ENCODE data around the gene GCH1. TPM values are rescaled to one million over a fixed set of nuclear protein-coding genes. Genes with fewer than 3 reads are reported as not detected.

The GCH1 gene
- total RNA-seq, 1 donor from 2014 or later: 1.7 TPM

GRCh38 chr14:54857830-54858269 is 44.8 kb downstream of the GCH1 start:
- intact Hi-C loops (cut with micrococcal nuclease): no loop called here
- Histone ChIP-seq H3K27ac (replicated peaks) (peak overlapping the region; percentile 41), H3K27me3 (ENCODE audit: low read depth) (no peaks in the 10 kb centered on the region), H3K36me3 (no peaks in the 10 kb centered on the region), H3K4me1 (peaks cover 20% of the 10 kb centered on the region), H3K9me3 (replicated peaks) (no peaks in the 10 kb centered on the region), H3K4me3 (no peak overlapping the region)
- TF ChIP-seq CTCF (IDR thresholded peaks at IDR 0.05; ENCODE audit: borderline replicate concordance): no peak
- DNase-seq: no peak

DNA sequence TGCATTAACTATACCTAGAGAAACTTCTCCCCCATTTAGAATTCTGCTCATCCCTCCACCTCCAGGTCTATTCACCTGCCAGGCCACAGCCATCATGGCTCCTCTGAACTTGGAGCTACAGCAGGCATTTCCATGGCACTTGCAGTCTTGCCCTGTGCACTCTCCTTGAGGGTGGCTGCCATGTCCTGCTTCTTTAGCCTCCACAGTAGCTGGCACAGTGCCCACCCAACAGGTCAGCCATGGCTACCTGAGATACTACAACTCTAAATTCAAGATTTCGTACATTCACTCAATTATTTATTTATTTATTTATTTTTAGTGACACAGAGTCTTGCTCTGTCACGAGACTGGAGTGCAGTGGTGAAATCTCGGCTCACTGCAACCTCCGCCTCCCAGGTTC is 46.5 kb downstream of the GCH1 start:
- no peaks in the 10 kb centered on the region for H3K36me3 ChIP-seq
- no peak for DNase-seq
- intact Hi-C loops (cut with micrococcal nuclease): no loop called here
- no peak overlapping the region for H3K27ac ChIP-seq (replicated peaks)
- no peak overlapping the region for H3K4me3 ChIP-seq
- TF ChIP-seq CTCF (IDR thresholded peaks at IDR 0.05; ENCODE audit: borderline replicate concordance): no peak
- no peaks in the 10 kb centered on the region for H3K9me3 ChIP-seq (replicated peaks)
- no peaks in the 10 kb centered on the region for H3K27me3 ChIP-seq (ENCODE audit: low read depth)
- peaks cover 14% of the 10 kb centered on the region for H3K4me1 ChIP-seq

DNA sequence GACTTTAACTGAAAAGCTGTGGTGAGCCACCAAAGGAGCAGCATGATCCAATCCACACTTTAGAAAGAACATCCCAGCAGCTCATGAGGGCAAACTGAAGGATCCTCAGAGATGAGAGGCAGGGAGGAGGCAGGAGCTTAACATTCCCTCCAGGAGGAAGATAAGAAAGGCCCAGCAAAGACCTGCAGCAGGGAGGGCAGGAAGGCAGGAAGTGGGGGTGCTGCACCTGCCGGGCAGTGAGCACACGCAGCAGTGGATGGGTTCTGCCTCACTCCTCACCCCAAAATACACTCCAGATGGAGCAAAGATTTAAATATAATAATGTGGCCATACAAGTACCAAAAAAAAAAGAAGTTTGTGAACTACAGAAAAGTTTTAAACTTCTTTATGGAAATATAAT is 48.4 kb downstream of the GCH1 start:
- intact Hi-C loops (cut with micrococcal nuclease): no loop called here

GRCh38 chr14:54853339-54853738 is 49.3 kb downstream of the GCH1 start:
- TF ChIP-seq CTCF (IDR thresholded peaks at IDR 0.05; ENCODE audit: borderline replicate concordance): no peak
- Histone ChIP-seq H3K27me3 (ENCODE audit: low read depth) (no peaks in the 10 kb centered on the region), H3K27ac (replicated peaks) (no peak overlapping the region), H3K9me3 (replicated peaks) (no peaks in the 10 kb centered on the region), H3K4me1 (peaks cover 13% of the 10 kb centered on the region), H3K4me3 (no peak overlapping the region), H3K36me3 (no peaks in the 10 kb centered on the region)
- no peak for DNase-seq
- intact Hi-C loops (cut with micrococcal nuclease): no loop called here

More for the DNA sequence above, 48.4 kb downstream of the GCH1 start:
- H3K27me3 ChIP-seq (ENCODE audit: low read depth): no peaks in the 10 kb centered on the region
- no peak for DNase-seq
- no peak overlapping the region for H3K27ac ChIP-seq (replicated peaks)
- H3K36me3 ChIP-seq: no peaks in the 10 kb centered on the region
- peaks cover 14% of the 10 kb centered on the region for H3K4me1 ChIP-seq
- no peaks in the 10 kb centered on the region for H3K9me3 ChIP-seq (replicated peaks)
- TF ChIP-seq CTCF (IDR thresholded peaks at IDR 0.05; ENCODE audit: borderline replicate concordance): no peak
- H3K4me3 ChIP-seq: no peak overlapping the region

- no peaks in the 10 kb centered on the region for H3K36me3 ChIP-seq
- intact Hi-C loops (cut with micrococcal nuclease): no loop called here
- DNase-seq: no peak
- H3K27ac ChIP-seq (replicated peaks): no peak overlapping the region
- no peak overlapping the region for H3K4me3 ChIP-seq
- peaks cover 2% of the 10 kb centered on the region for H3K4me1 ChIP-seq
- no peaks in the 10 kb centered on the region for H3K27me3 ChIP-seq (ENCODE audit: low read depth)
- no peak for TF ChIP-seq CTCF (IDR thresholded peaks at IDR 0.05; ENCODE audit: borderline replicate concordance)
- H3K9me3 ChIP-seq (replicated peaks): no peaks in the 10 kb centered on the region
Observed at GRCh38 chr14:54852215-54852614, 50.4 kb downstream of the GCH1 start.

DNA sequence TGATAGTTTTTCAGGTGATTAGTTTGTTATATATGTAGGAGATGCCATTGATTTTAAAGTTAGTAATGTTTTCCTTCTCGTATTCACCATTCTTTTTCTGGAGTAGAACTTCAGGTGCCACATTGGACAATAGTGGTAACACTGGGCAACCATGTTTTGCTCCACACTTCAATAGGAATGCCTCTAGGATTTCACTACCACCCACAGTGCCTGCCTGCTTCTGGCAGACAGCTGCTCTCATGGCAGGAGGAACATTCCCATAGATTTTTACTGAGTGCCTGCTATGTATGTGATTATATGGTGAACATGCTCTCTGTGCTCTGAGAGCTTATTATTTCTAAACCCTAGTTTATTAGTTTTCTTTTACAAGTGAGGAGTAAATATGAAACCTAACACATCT is 53.7 kb downstream of the GCH1 start:
- no peaks in the 10 kb centered on the region for H3K36me3 ChIP-seq
- DNase-seq: no peak
- H3K4me3 ChIP-seq: no peak overlapping the region
- no peaks in the 10 kb centered on the region for H3K9me3 ChIP-seq (replicated peaks)
- H3K4me1 ChIP-seq: no peaks in the 10 kb centered on the region
- no peak for TF ChIP-seq CTCF (IDR thresholded peaks at IDR 0.05; ENCODE audit: borderline replicate concordance)
- intact Hi-C loops (cut with micrococcal nuclease): no loop called here
- H3K27me3 ChIP-seq (ENCODE audit: low read depth): no peaks in the 10 kb centered on the region
- H3K27ac ChIP-seq (replicated peaks): no peak overlapping the region

All from left ventricle myocardium inferior (tissue), 1 donor.